Urothelium cell line (cell line): ENCODE results near the gene IFI30.
A peak's percentile ranks its signal among the peaks of the same experiment; 100 is the strongest.

Experiments used
- DNase-seq: peaks from one replicate; pipeline ENCODE4 v3.0.0; 2011; ENCODE audit warnings: low spot score, mixed read lengths
- FAIRE-seq: peaks from 2 replicates; lab custom pipeline; 2011; peaks lifted over from hg19 to GRCh38; lab: Jason Lieb, UNC

The IFI30 gene

GRCh38 chr19:18223860-18224524 lies 50.4 kb downstream of the IFI30 start:
- no peak for FAIRE-seq

GRCh38 chr19:18224525-18225354 lies 51.1 kb downstream of the IFI30 start:
- FAIRE-seq (no peak), DNase-seq (peak; percentile 61)

More at GRCh38 chr19:18223860-18224524, 50.4 kb downstream of the IFI30 start:
- DNase-seq = peak; percentile 41

GRCh38 chr19:18225355-18225701 lies 51.7 kb downstream of the IFI30 start:
- no peak for DNase-seq
- FAIRE-seq = no peak

- no peak for FAIRE-seq
Measured at GRCh38 chr19:18225702-18226468, 52.3 kb downstream of the IFI30 start, which contains the start of gene PDE4C. Gene PDE4C (minus strand): TSS chr19:18226438. CDS start chr19:18226415, 23 bp downstream.

GRCh38 chr19:18226956-18227780 lies 53.6 kb downstream of the IFI30 start:
- no peak for DNase-seq

More at GRCh38 chr19:18225702-18226468, 52.3 kb downstream of the IFI30 start, which contains the start of gene PDE4C:
- DNase-seq = no peak

More at GRCh38 chr19:18226956-18227780, 53.6 kb downstream of the IFI30 start:
- no peak for FAIRE-seq
